Measurements from ENCODE around the gene CLDN4.

DNA sequence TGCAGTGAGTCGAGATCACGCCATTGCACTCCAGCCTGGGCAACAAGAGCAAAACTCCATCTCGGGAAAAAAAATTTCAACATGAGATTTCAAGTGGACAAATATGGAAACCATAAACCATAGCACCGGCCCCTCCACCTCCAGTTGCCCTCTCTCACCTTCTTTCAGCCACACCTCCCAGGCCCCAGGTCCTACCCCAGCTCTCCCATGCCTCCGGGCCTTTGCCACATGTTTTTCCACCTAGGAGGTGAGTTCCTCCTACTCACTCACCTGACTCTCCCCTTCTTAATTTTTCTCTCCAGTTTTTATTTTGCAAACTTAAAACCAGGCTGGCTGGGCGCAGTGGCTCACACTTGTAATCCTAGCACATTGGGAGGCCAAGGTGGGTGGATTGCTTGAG, 13.7 kb upstream of the CLDN4 start:
- TF ChIP-seq, protein P1, sequence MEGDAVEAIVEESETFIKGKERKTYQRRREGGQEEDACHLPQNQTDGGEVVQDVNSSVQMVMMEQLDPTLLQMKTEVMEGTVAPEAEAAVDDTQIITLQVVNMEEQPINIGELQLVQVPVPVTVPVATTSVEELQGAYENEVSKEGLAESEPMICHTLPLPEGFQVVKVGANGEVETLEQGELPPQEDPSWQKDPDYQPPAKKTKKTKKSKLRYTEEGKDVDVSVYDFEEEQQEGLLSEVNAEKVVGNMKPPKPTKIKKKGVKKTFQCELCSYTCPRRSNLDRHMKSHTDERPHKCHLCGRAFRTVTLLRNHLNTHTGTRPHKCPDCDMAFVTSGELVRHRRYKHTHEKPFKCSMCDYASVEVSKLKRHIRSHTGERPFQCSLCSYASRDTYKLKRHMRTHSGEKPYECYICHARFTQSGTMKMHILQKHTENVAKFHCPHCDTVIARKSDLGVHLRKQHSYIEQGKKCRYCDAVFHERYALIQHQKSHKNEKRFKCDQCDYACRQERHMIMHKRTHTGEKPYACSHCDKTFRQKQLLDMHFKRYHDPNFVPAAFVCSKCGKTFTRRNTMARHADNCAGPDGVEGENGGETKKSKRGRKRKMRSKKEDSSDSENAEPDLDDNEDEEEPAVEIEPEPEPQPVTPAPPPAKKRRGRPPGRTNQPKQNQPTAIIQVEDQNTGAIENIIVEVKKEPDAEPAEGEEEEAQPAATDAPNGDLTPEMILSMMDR (IDR thresholded peaks at IDR 0.05; ENCODE audit: low read depth, low read length), result no peak
- TF ChIP-seq, protein P2, sequence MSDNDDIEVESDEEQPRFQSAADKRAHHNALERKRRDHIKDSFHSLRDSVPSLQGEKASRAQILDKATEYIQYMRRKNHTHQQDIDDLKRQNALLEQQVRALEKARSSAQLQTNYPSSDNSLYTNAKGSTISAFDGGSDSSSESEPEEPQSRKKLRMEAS (IDR thresholded peaks at IDR 0.05; ENCODE audit: low read depth, low read length), result no peak

Measured in NB4 (cell line).